ENCODE results near the gene TEKTIP1. TPM values are rescaled to one million over a fixed set of nuclear protein-coding genes. Genes with fewer than 3 reads are reported as not detected.

TEKTIP1 gene
- total and polyA plus RNA-seq, 9 of the 15 experiments (the other 6 are each of a cell fraction or from before 2014, with no cell fraction given): 0.66 TPM; not detected in 8

GRCh38 chr19:3585301-3586126, 46.5 kb downstream of the TEKTIP1 start, which contains the start of gene GIPC3 (continued):
- no peak for TF ChIP-seq TCF15 (CRISPR knock-in tag; IDR thresholded peaks at IDR 0.05)
- TF ChIP-seq LARP7 (IDR thresholded peaks at IDR 0.05): no peak
- TF ChIP-seq TCF7 (IDR thresholded peaks at IDR 0.05; ENCODE audit: borderline replicate concordance): no peak
- TF ChIP-seq SNAPC5 (CRISPR knock-in tag; IDR thresholded peaks at IDR 0.05): no peak
- TF ChIP-seq ZNF780A (CRISPR knock-in tag; IDR thresholded peaks at IDR 0.05): no peak
- TF ChIP-seq, protein P1, sequence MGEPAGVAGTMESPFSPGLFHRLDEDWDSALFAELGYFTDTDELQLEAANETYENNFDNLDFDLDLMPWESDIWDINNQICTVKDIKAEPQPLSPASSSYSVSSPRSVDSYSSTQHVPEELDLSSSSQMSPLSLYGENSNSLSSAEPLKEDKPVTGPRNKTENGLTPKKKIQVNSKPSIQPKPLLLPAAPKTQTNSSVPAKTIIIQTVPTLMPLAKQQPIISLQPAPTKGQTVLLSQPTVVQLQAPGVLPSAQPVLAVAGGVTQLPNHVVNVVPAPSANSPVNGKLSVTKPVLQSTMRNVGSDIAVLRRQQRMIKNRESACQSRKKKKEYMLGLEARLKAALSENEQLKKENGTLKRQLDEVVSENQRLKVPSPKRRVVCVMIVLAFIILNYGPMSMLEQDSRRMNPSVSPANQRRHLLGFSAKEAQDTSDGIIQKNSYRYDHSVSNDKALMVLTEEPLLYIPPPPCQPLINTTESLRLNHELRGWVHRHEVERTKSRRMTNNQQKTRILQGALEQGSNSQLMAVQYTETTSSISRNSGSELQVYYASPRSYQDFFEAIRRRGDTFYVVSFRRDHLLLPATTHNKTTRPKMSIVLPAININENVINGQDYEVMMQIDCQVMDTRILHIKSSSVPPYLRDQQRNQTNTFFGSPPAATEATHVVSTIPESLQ (CRISPR knock-in tag; IDR thresholded peaks at IDR 0.05): no peak
- no peak for TF ChIP-seq DACH1 (IDR thresholded peaks at IDR 0.05; ENCODE audit: partially characterized antibody)
- no peak for TF ChIP-seq JUND (IDR thresholded peaks at IDR 0.05; ENCODE audit: borderline replicate concordance, low read depth, low read length)
- no peak for TF ChIP-seq JUND (tag; IDR thresholded peaks at IDR 0.05; ENCODE audit: borderline replicate concordance, low read depth, low read length)
- no peak for TF ChIP-seq ZNF785 (CRISPR knock-in tag; IDR thresholded peaks at IDR 0.05)
- no peak for TF ChIP-seq HDAC6 (IDR thresholded peaks at IDR 0.05; ENCODE audit: low read depth, low read length)
- no peak for TF ChIP-seq MEF2D (tag; conservative IDR thresholded peaks at IDR 0.05; ENCODE audit: low read depth)
- no peak for TF ChIP-seq ZSCAN32 (CRISPR knock-in tag; IDR thresholded peaks at IDR 0.05)
- TF ChIP-seq CCNT2 (IDR thresholded peaks at IDR 0.05; ENCODE audit: borderline replicate concordance, extremely low read depth, insufficient read length, low read depth, low read length): peak; percentile 12
- no peak for TF ChIP-seq DPF2 (IDR thresholded peaks at IDR 0.05)
- TF ChIP-seq ZNF3 (CRISPR knock-in tag; IDR thresholded peaks at IDR 0.05): no peak
- no peak for TF ChIP-seq ZNF12 (CRISPR knock-in tag; IDR thresholded peaks at IDR 0.05)
- TF ChIP-seq, protein P2, sequence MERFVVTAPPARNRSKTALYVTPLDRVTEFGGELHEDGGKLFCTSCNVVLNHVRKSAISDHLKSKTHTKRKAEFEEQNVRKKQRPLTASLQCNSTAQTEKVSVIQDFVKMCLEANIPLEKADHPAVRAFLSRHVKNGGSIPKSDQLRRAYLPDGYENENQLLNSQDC (CRISPR knock-in tag; IDR thresholded peaks at IDR 0.05): no peak
- TF ChIP-seq MAFF (IDR thresholded peaks at IDR 0.05; ENCODE audit: low read length): no peak
- TF ChIP-seq DMBX1 (CRISPR knock-in tag; IDR thresholded peaks at IDR 0.05; ENCODE audit: borderline replicate concordance): no peak
- no peak for TF ChIP-seq ZNF699 (CRISPR knock-in tag; IDR thresholded peaks at IDR 0.05; ENCODE audit: insufficient replicate concordance)
- peak; percentile 30; the same call in 1 of the 2 replicates for TF ChIP-seq PHF8 (IDR thresholded peaks at IDR 0.05; ENCODE audit: borderline replicate concordance, low read length)
- no peak for TF ChIP-seq ZNF384 (IDR thresholded peaks at IDR 0.05; ENCODE audit: low read depth, low read length)
- TF ChIP-seq ERF (CRISPR knock-in tag; IDR thresholded peaks at IDR 0.05): no peak

Data from K562 (cell line).